GM03348 (cell line): ENCODE data around the gene LRRC2.
A peak's percentile ranks its signal among the peaks of the same experiment; 100 is the strongest.
"Not testable (repeated sequence)": the region's sequence is repeated elsewhere in the genome, so short reads cannot be mapped to it uniquely, and the experiment has no call there.

Experiments
- DNase-seq: peaks from one replicate; pipeline ENCODE4 v3.0.0; 2012; ENCODE audit warnings: low spot score

LRRC2 gene

DNA sequence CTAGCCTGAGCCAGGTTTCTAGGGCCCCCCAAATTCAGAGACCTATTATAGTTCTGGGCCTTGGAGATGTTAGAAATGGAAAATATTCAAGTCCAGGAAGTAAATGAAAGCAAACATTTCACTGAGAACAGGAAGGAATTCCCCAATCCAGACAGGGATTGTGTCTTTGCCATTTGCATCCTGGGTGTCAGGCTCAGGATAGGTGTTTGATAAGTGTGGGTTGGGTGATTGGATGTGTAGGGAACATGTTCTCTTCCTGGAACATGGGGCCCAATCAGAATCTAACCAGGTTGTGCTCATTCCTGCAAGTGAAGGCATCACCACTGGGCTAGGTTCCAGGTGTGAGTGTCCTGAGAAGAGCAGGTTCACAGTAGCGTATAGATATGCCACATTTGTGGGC lies 14.6 kb upstream of the LRRC2 start:
- no peak for DNase-seq

GRCh38 chr3:46579756-46580286 lies 13.7 kb upstream of the LRRC2 start:
- no peak for DNase-seq

DNA sequence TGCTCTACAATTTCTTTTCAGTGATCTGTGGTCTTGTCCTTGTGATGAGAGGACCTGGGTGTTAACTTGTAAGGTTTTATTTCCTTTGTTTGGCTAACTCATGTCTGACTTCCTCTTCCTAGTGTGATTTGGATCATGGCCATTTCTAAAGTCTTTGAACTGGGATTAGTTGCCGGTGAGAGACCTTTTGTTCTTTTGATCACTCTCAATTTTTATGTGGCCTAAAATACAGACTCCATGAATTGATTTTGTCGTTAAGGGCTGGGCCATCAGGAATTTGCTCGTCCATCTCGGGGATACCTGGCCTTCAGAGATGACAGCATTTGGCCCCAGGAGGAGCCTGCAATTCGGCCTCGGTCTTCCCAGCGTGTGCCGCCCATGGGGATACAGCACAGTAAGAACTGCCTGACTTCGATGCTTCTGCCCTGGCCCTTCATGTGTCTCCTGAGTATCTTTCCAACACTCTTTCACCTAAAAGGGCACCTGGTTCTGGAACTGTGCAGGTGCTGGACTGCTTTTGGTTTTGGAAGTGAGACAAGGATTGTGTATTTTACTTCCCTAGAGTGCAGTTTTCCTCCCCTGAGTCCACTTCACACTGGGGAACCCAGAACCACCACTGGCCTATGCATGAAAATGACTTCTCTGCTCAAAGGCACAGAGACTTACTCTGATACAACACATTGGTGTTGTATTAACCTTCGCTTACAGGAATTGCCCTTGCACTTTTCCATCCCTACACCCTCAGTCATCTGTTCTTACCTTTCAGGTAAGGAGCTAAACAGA lies 13.1 kb upstream of the LRRC2 start:
- no peak for DNase-seq

- not testable (repeated sequence) for DNase-seq
Measured at GRCh38 chr3:46577580-46578249, 11.6 kb upstream of the LRRC2 start.

DNA sequence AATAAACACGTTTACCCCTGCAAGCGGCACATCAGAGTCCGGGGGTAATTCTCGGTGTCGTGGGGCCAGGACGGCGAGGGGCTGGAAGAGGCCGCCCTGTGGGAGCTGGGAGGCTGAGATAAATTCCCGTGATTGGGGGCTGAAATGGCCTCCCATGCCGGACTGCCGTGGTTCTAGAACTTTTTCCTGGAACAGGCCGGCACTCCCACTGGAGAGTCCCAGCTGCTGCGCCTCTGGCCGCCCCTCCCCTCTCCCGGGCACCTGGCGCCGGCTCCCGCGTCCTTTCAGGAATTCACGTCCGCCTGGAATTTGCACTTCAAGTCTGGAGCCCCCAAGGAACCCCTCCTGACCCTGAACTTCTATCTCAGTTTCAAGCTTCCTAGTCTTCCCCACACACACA lies 10.8 kb upstream of the LRRC2 start:
- DNase-seq, result no peak

DNA sequence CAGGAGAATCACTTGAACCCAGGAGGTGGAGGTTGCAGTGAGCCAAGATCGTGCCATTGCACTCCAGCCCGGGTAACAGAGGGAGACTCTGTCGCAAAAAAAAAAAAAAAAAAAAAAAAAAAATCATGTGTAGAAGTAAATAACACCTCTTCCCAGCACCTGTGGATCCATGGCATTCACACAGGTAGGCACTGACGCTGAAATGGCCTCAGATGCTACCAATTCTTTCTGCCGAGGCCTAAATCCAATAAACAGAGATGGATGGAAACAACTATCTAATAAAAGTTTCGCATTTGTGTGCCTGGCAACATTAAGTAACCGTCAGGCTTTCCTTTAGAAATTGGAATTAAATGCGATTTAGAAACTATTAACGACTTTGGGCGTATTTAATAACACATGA lies 10.3 kb upstream of the LRRC2 start:
- no peak for DNase-seq

GRCh38 chr3:46575577-46576222 lies 9.6 kb upstream of the LRRC2 start:
- DNase-seq, result no peak

GRCh38 chr3:46574881-46575576 lies 8.9 kb upstream of the LRRC2 start:
- no peak for DNase-seq

- no peak for DNase-seq
Measured at GRCh38 chr3:46574243-46574646, 8.1 kb upstream of the LRRC2 start.

DNA sequence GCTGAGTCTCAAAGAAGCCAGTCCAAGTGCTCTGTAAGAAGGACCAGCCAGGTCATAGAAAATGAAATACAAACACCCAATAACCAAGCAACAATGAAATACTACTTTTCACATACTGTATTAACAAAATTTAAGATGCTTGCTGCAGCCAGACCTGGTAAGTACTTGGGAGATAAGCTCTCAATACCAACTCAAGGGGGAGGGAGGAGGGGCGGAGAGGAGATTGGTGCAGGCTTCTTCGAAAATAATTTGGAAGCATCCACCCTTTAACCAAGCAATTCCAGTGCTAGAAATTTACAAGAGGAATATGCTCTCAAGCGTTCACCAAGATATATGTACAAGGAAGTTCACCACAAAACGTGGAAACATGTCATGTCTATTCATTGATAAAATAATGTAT lies 7.6 kb upstream of the LRRC2 start:
- no peak for DNase-seq

DNA sequence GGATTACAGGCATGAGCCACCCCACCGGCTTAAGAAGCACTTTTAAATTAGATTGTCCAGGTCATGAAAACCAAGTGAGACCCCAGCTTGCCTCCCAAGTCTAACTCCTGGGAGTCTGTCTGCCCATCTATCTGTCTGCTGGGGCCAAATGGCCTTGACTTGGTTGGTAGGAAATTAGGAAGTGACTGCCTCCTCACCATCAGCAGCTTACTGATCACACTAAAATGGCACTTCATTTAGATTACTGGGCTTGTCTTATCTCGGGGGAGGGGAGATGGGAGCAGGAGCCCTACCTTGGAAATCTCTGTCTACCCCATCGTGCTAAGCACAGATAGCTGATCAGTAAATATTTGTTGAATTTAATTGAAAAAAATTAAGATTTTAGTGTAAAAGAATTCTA lies 5.6 kb upstream of the LRRC2 start:
- no peak for DNase-seq

- DNase-seq, result peak; percentile 55
Measured at GRCh38 chr3:46565607-46566039, 479 bp downstream of the LRRC2 start.

- no peak for DNase-seq
Measured at GRCh38 chr3:46565077-46565476, 1.0 kb downstream of the LRRC2 start.

- peak; percentile 34 for DNase-seq
Measured at GRCh38 chr3:46564190-46565021, 1.7 kb downstream of the LRRC2 start.

DNA sequence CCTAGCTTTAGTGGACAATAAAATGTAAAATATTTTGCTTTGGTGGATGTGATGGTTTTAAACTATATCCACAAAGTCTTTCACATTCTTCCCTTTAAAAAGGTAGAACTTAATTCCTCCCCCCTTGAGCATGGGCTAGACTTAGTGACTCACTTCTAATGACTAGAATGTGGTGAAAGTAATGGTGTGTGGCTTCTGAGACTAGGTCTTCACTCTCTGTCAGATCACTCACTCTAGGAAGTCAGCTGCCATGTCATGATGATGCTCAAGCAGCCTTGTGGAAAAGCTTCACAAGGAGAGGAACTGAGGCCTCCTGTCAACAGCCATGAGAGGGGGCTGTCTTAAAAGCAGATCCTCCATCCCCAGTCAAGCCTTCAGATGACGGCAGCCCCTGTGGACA lies 4.2 kb downstream of the LRRC2 start:
- DNase-seq, result no peak

- no peak for DNase-seq
Measured at GRCh38 chr3:46561511-46561910, 4.6 kb downstream of the LRRC2 start.

- DNase-seq, result no peak
Measured at GRCh38 chr3:46559091-46559704, 6.9 kb downstream of the LRRC2 start.

DNA sequence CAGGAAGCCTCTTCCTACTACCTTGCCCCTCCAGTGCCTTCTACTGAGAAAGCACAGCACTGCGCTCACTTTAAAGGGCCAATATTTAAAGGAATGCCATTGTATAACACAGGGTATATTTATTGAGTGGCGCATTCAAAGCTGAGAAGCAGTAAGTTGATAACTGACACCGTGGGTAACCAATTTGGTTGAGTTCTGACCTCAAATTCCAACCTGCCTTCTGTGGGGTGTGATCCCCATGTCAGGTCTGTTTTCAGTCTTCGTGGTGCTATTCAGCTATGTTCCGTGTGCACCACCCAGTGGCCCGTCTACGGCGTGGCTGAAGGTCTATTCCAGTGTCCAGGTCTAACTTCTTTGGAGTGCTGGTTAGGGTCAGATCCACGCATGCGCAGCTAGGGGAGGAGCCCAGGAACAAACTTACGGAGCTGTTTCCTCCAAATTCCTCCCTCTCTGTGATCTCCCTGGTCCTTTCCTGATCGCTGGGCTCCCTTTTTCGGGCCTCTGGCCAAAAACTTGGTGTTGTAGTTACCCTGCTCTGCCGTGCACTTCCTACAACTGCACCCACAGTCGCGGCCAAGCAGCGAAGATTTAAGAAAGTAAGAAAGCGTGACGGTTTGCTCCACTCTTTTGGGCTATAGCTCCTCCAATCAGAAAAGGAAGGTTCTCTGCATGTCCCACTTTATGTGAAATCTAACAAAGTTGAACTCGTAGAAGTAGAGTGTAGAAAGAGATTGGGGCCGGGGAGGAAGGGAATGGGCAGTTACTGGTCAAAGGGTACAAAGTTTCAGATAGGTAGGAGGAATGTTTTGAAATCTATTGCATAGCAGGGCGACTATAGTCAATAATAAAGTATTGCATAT lies 7.7 kb downstream of the LRRC2 start:
- peak; percentile 82 for DNase-seq

GRCh38 chr3:46557814-46558183 lies 8.3 kb downstream of the LRRC2 start:
- DNase-seq, result no peak

GRCh38 chr3:46553154-46553553 lies 12.9 kb downstream of the LRRC2 start:
- DNase-seq, result peak; percentile 43
